Cardiac muscle cell (in vitro differentiated cells and primary cell): ENCODE data around the gene LNX1. TPM values are rescaled to one million over a fixed set of nuclear protein-coding genes. Genes with fewer than 3 reads are reported as not detected.

Experiments used
- DNase-seq, 2 donors: peaks; one replicate each; pipeline versions ENCODE4 v3.0.0 to v3.0.0-alpha.2; 2010 to 2017; ENCODE audit warnings: low read depth in 1 of 2, low spot score in 1 of 2
- H3K27ac ChIP-seq: fragments of 200-600 bp; sonication (generic); 2 replicates; pipeline ENCODE4 v1.5.1; 2016
- H3K27me3 ChIP-seq: fragments of 200-600 bp; sonication (generic); 2 replicates; pipeline ENCODE4 v1.6.0; 2016; ENCODE audit warnings: control low read depth
- H3K36me3 ChIP-seq: fragments of 200-600 bp; sonication (generic); 2 replicates; pipeline ENCODE4 v1.5.1; 2016; ENCODE audit warnings: control low read depth
- H3K4me1 ChIP-seq: fragments of 200-600 bp; sonication (generic); 2 replicates; pipeline ENCODE4 v1.8.1; 2017; ENCODE audit warnings: low read depth, mild to moderate bottlenecking, mixed run types
- H3K4me3 ChIP-seq: fragments of 200-600 bp; sonication (generic); 2 replicates; pipeline ENCODE4 v1.5.1; 2016; ENCODE audit warnings: mild to moderate bottlenecking
- H3K9me3 ChIP-seq: fragments of 200-600 bp; sonication (generic); 2 replicates; pipeline ENCODE4 v1.5.1; 2017; ENCODE audit warnings: low read depth, mild to moderate bottlenecking, control low read depth
- CTCF ChIP-seq: IDR thresholded peaks from 2 replicates; pipeline ENCODE4 v1.5.1; 2012; ENCODE audit warnings: low read depth, mild to moderate bottlenecking, low read length
- polyA plus RNA-seq: library from polyadenylated mRNA; unstranded; fragments of >200 nt; fragmentation: Nextera tagmentation; extraction: Ambion mirVana; gene quantifications from 2 replicates; pipeline ENCODE4 v1.2.1, GENCODE V29; 2016
- total RNA-seq: library from RNA; depleted of rRNA; stranded (reverse); fragments of >200 nt; gene quantifications from 2 replicates; pipeline ENCODE4 v1.2.3, GENCODE V29; 2016

Gene LNX1
- total and polyA plus RNA-seq, 2 experiments from 2014 or later, result 1.1 to 2.0 TPM

- no peaks in the 10 kb centered on the region for H3K4me1 ChIP-seq
- no peak for TF ChIP-seq CTCF
- H3K36me3 ChIP-seq, result no peaks in the 10 kb centered on the region
- no peaks in the 10 kb centered on the region for H3K27me3 ChIP-seq
- H3K9me3 ChIP-seq, result no peaks in the 10 kb centered on the region
- H3K27ac ChIP-seq, result no peak overlapping the region
- no peak overlapping the region for H3K4me3 ChIP-seq
- no peak for DNase-seq
Measured at GRCh38 chr4:53574528-53574927, 16.8 kb downstream of the LNX1 start.

GRCh38 chr4:53573696-53574095, 17.6 kb downstream of the LNX1 start:
- TF ChIP-seq CTCF, result no peak
- peak in 1 of 2 donors; percentile 14 for DNase-seq

GRCh38 chr4:53572600-53572994, 18.7 kb downstream of the LNX1 start:
- Histone ChIP-seq H3K27ac (no peak overlapping the region), H3K27me3 (no peaks in the 10 kb centered on the region), H3K36me3 (no peaks in the 10 kb centered on the region), H3K9me3 (no peaks in the 10 kb centered on the region), H3K4me3 (no peak overlapping the region), H3K4me1 (no peaks in the 10 kb centered on the region)
- DNase-seq, result no peak
- TF ChIP-seq CTCF, result no peak

More at GRCh38 chr4:53573696-53574095, 17.6 kb downstream of the LNX1 start:
- no peak overlapping the region for H3K4me3 ChIP-seq
- H3K36me3 ChIP-seq, result no peaks in the 10 kb centered on the region
- H3K9me3 ChIP-seq, result no peaks in the 10 kb centered on the region
- no peaks in the 10 kb centered on the region for H3K27me3 ChIP-seq
- no peaks in the 10 kb centered on the region for H3K4me1 ChIP-seq
- H3K27ac ChIP-seq, result no peak overlapping the region

GRCh38 chr4:53571936-53572599, 19.2 kb downstream of the LNX1 start:
- no peaks in the 10 kb centered on the region for H3K9me3 ChIP-seq
- no peaks in the 10 kb centered on the region for H3K27me3 ChIP-seq
- no peak for TF ChIP-seq CTCF
- no peak overlapping the region for H3K27ac ChIP-seq
- no peaks in the 10 kb centered on the region for H3K36me3 ChIP-seq
- DNase-seq, result no peak
- no peaks in the 10 kb centered on the region for H3K4me1 ChIP-seq
- H3K4me3 ChIP-seq, result no peak overlapping the region

GRCh38 chr4:53563824-53564223, 27.5 kb downstream of the LNX1 start:
- no peak overlapping the region for H3K27ac ChIP-seq
- no peak for TF ChIP-seq CTCF

More at GRCh38 chr4:53563824-53564223, 27.5 kb downstream of the LNX1 start:
- peaks cover 3% of the 10 kb centered on the region for H3K4me1 ChIP-seq
- DNase-seq, result peak in 1 of 2 donors; percentile 79
- no peaks in the 10 kb centered on the region for H3K36me3 ChIP-seq
- no peak overlapping the region for H3K4me3 ChIP-seq
- no peaks in the 10 kb centered on the region for H3K27me3 ChIP-seq
- no peaks in the 10 kb centered on the region for H3K9me3 ChIP-seq
